Neural cell (in vitro differentiated cells): Measurements from ENCODE around the gene DMAP1. TPM values are rescaled to one million over a fixed set of nuclear protein-coding genes. Genes with fewer than 3 reads are reported as not detected.

Experiments used
- H2AFZ ChIP-seq: fragments of 200-600, 300-800 bp; sonication (generic), shearing (Covaris generic); 2 replicates; pipeline ENCODE4 v1.6.0; 2014; ENCODE audit warnings: low read depth, mild to moderate bottlenecking, antibody characterized with exemption, low read length, moderate library complexity
- H3F3A ChIP-seq: fragments of 200-600 bp; shearing (Covaris generic); 2 replicates; pipeline ENCODE4 v1.6.1; 2016; ENCODE audit warnings: mild to moderate bottlenecking, moderate library complexity, mixed read lengths, antibody characterized with exemption, low read length; ENCODE audit not compliant: insufficient read depth, poor library complexity, severe bottlenecking
- H3K27ac ChIP-seq: fragments of 200-600, 300-800 bp; sonication (generic), shearing (Covaris generic); 2 replicates; pipeline ENCODE4 v1.5.1; 2014; ENCODE audit warnings: mild to moderate bottlenecking, low read length, moderate library complexity
- H3K27me3 ChIP-seq: fragments of 300-800, 200-600 bp; sonication (generic), shearing (Covaris generic); 2 replicates; pipeline ENCODE4 v1.6.0; 2014; ENCODE audit warnings: mild to moderate bottlenecking, low read depth, low read length, moderate library complexity; ENCODE audit not compliant: insufficient read depth
- H3K36me3 ChIP-seq: fragments of 300-800, 200-600 bp; sonication (generic), shearing (Covaris generic); 2 replicates; pipeline ENCODE4 v1.5.1; 2014; ENCODE audit warnings: mild to moderate bottlenecking, antibody characterized with exemption, low read length, moderate library complexity; ENCODE audit not compliant: insufficient read depth
- H3K4me2 ChIP-seq: fragments of 300-800, 200-600 bp; sonication (generic), shearing (Covaris generic); 2 replicates; pipeline ENCODE4 v1.6.0; 2014; ENCODE audit warnings: mild to moderate bottlenecking, low read length
- H3K4me3 ChIP-seq: fragments of 300-800, 200-600 bp; sonication (generic), shearing (Covaris generic); 2 replicates; pipeline ENCODE4 v1.5.1; 2014; ENCODE audit warnings: mild to moderate bottlenecking, low read length, moderate library complexity
- H3K79me2 ChIP-seq: fragments of 200-600 bp; shearing (Covaris generic); replicated peaks from 2 replicates; pipeline ENCODE4 v1.6.0; 2014; ENCODE audit warnings: mild to moderate bottlenecking, low read length, moderate library complexity; ENCODE audit not compliant: insufficient read depth
- H3K9ac ChIP-seq: fragments of 300-800, 200-600 bp; sonication (generic), shearing (Covaris generic); 2 replicates; pipeline ENCODE4 v1.6.1; 2016; ENCODE audit warnings: mild to moderate bottlenecking, low read length, mixed read lengths
- H3K9me2 ChIP-seq: fragments of 200-600 bp; shearing (Covaris generic); 2 replicates; pipeline ENCODE4 v1.6.1; 2016; ENCODE audit warnings: mild to moderate bottlenecking, low read length, mixed read lengths; ENCODE audit not compliant: insufficient read depth
- H3K9me3 ChIP-seq: fragments of 200-600, 300-800 bp; sonication (generic), shearing (Covaris generic); 2 replicates; pipeline ENCODE4 v1.6.1; 2016; ENCODE audit warnings: mild to moderate bottlenecking, mixed run types, low read length, moderate library complexity, mixed read lengths
- H4K20me1 ChIP-seq: fragments of 200-600 bp; shearing (Covaris generic); 2 replicates; pipeline ENCODE4 v1.6.1; 2016; ENCODE audit warnings: mild to moderate bottlenecking, mixed run types; ENCODE audit not compliant: insufficient read depth
- EP300 ChIP-seq: fragments of 450-650 bp; conservative IDR thresholded peaks from 2 replicates; pipeline ENCODE4 v1.6.1; 2014; ENCODE audit warnings: antibody characterized with exemption, mild to moderate bottlenecking, moderate library complexity; ENCODE audit not compliant: poor library complexity, severe bottlenecking
- EZH2 ChIP-seq: fragments of 200-600, 300-800 bp; shearing (Covaris generic), sonication (generic); IDR thresholded peaks from 2 replicates; pipeline ENCODE4 v1.6.1; 2014; ENCODE audit warnings: antibody characterized with exemption, low read length, borderline replicate concordance, mild to moderate bottlenecking; ENCODE audit not compliant: insufficient read depth, poor library complexity, severe bottlenecking
- MXI1 ChIP-seq: fragments of 450-650 bp; conservative IDR thresholded peaks from 2 replicates; pipeline ENCODE4 v1.6.1; 2014; ENCODE audit warnings: antibody characterized with exemption, mild to moderate bottlenecking; ENCODE audit not compliant: poor library complexity, severe bottlenecking
- POLR2AphosphoS5 ChIP-seq: IDR thresholded peaks from 2 replicates; pipeline ENCODE4 v1.6.1; 2012
- RAD21 ChIP-seq: fragments of 450-650 bp; conservative IDR thresholded peaks from 2 replicates; pipeline ENCODE4 v1.6.1; 2014; ENCODE audit warnings: antibody characterized with exemption, mild to moderate bottlenecking, moderate library complexity
- SMC3 ChIP-seq: fragments of 450-650 bp; conservative IDR thresholded peaks from 2 replicates; pipeline ENCODE4 v1.6.1; 2014; ENCODE audit warnings: antibody characterized with exemption, mild to moderate bottlenecking, moderate library complexity; ENCODE audit not compliant: poor library complexity
- TAF1 ChIP-seq: IDR thresholded peaks from 2 replicates; pipeline ENCODE4 v1.6.1; 2012; ENCODE audit warnings: low read depth
- polyA plus RNA-seq: library from polyadenylated mRNA; depleted of rRNA; stranded (reverse); fragments of >200 nt; gene quantifications from 2 replicates; pipeline ENCODE4 v1.2.3, GENCODE V29; 2014
- TF ChIP-seq, protein P1 (sequence below): IDR thresholded peaks from 2 replicates; pipeline ENCODE4 v1.6.1; 2012; ENCODE audit warnings: borderline replicate concordance
- TF ChIP-seq, protein P2 (sequence below): fragments of 450-650 bp; IDR thresholded peaks from 2 replicates; pipeline ENCODE4 v1.5.1; 2014; ENCODE audit warnings: antibody characterized with exemption, mild to moderate bottlenecking, moderate library complexity; ENCODE audit not compliant: poor library complexity, severe bottlenecking

Gene DMAP1
- polyA plus RNA-seq, 1 donor from 2014 or later: 55.6 TPM

DNA sequence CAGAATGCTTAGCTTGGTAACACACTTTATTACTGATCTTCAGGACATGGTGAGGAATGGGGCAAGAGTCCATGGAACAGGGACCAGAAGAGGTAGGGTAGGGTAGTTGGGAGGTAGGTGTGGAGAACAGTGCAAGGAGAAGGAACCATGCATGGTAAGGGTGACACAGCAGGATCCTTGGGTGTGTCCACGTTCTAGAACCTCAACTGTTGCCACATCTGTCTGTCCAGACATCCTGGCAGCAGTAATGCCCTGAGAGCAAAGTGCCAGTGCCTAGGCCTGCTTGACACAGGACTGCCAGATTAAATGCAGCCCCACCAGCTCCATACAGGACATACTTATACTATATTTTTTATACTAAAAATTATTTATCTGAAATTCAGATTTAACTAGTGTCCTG, 13.9 kb downstream of the DMAP1 start:
- no peaks in the 10 kb centered on the region for H3F3A ChIP-seq
- H3K9ac ChIP-seq: no peak overlapping the region
- no peaks in the 10 kb centered on the region for H3K9me3 ChIP-seq
- TF ChIP-seq POLR2AphosphoS5 (no peak), MXI1 (no peak), RAD21 (no peak), EZH2 (no peak), EP300 (no peak)
- TF ChIP-seq, protein P1, sequence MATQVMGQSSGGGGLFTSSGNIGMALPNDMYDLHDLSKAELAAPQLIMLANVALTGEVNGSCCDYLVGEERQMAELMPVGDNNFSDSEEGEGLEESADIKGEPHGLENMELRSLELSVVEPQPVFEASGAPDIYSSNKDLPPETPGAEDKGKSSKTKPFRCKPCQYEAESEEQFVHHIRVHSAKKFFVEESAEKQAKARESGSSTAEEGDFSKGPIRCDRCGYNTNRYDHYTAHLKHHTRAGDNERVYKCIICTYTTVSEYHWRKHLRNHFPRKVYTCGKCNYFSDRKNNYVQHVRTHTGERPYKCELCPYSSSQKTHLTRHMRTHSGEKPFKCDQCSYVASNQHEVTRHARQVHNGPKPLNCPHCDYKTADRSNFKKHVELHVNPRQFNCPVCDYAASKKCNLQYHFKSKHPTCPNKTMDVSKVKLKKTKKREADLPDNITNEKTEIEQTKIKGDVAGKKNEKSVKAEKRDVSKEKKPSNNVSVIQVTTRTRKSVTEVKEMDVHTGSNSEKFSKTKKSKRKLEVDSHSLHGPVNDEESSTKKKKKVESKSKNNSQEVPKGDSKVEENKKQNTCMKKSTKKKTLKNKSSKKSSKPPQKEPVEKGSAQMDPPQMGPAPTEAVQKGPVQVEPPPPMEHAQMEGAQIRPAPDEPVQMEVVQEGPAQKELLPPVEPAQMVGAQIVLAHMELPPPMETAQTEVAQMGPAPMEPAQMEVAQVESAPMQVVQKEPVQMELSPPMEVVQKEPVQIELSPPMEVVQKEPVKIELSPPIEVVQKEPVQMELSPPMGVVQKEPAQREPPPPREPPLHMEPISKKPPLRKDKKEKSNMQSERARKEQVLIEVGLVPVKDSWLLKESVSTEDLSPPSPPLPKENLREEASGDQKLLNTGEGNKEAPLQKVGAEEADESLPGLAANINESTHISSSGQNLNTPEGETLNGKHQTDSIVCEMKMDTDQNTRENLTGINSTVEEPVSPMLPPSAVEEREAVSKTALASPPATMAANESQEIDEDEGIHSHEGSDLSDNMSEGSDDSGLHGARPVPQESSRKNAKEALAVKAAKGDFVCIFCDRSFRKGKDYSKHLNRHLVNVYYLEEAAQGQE: no peak
- no peaks in the 10 kb centered on the region for H3K27me3 ChIP-seq
- H3K4me2 ChIP-seq: no peak overlapping the region
- H3K4me3 ChIP-seq: no peak overlapping the region
- H3K9me2 ChIP-seq: no peaks in the 10 kb centered on the region
- H4K20me1 ChIP-seq: no peaks in the 10 kb centered on the region
- H3K36me3 ChIP-seq: peaks cover 5% of the 10 kb centered on the region
- H3K27ac ChIP-seq: no peak overlapping the region
- H3K79me2 ChIP-seq: no peaks in the 10 kb centered on the region
- H2AFZ ChIP-seq: no peak overlapping the region

DNA sequence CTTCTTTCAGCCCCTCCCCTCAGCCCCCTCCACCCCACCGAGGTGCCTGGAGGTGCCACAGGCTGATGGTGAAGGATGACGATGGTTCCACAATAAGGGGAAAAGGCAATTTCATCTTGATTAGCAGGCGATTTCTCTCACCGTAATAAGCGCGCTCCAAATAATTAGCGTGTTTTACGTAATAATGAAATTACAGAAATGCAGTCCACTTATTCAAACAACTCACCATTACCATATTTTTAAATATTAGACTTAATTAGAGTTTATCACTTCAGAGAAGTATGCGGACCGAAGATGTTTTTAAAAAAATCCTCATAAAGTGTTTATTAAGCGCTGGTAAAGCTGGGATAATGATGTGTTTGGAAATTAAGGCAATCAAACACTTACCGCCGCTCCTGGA, 14.9 kb downstream of the DMAP1 start:
- H3K9me3 ChIP-seq: no peaks in the 10 kb centered on the region
- TF ChIP-seq, protein P1: no peak
- TF ChIP-seq SMC3: no peak
- no peak for TF ChIP-seq MXI1
- TF ChIP-seq EZH2: no peak
- TF ChIP-seq EP300: no peak
- no peak for TF ChIP-seq POLR2AphosphoS5
- TF ChIP-seq, protein P2, sequence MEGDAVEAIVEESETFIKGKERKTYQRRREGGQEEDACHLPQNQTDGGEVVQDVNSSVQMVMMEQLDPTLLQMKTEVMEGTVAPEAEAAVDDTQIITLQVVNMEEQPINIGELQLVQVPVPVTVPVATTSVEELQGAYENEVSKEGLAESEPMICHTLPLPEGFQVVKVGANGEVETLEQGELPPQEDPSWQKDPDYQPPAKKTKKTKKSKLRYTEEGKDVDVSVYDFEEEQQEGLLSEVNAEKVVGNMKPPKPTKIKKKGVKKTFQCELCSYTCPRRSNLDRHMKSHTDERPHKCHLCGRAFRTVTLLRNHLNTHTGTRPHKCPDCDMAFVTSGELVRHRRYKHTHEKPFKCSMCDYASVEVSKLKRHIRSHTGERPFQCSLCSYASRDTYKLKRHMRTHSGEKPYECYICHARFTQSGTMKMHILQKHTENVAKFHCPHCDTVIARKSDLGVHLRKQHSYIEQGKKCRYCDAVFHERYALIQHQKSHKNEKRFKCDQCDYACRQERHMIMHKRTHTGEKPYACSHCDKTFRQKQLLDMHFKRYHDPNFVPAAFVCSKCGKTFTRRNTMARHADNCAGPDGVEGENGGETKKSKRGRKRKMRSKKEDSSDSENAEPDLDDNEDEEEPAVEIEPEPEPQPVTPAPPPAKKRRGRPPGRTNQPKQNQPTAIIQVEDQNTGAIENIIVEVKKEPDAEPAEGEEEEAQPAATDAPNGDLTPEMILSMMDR: no peak
- no peak for TF ChIP-seq TAF1
- no peak for TF ChIP-seq RAD21
- no peaks in the 10 kb centered on the region for H3K79me2 ChIP-seq
- no peaks in the 10 kb centered on the region for H4K20me1 ChIP-seq
- no peak overlapping the region for H2AFZ ChIP-seq
- H3K9me2 ChIP-seq: no peaks in the 10 kb centered on the region
- H3F3A ChIP-seq: no peaks in the 10 kb centered on the region
- peaks cover 5% of the 10 kb centered on the region for H3K36me3 ChIP-seq
- H3K4me3 ChIP-seq: no peak overlapping the region
- H3K27me3 ChIP-seq: no peaks in the 10 kb centered on the region
- H3K27ac ChIP-seq: no peak overlapping the region
- H3K4me2 ChIP-seq: no peak overlapping the region
- H3K9ac ChIP-seq: no peak overlapping the region
